HL-60 (cell line): Measurements from ENCODE around the gene SAG.

Experiments used
- POLR2AphosphoS5 ChIP-seq: IDR thresholded peaks from 2 replicates; pipeline ENCODE4 v1.6.1; 2012; ENCODE audit warnings: low read depth
- TF ChIP-seq, protein P1 (sequence below): IDR thresholded peaks from one replicate; pipeline ENCODE4 v1.5.1; 2011; ENCODE audit warnings: low read length, control low read depth, inconsistent platforms; ENCODE audit not compliant: insufficient read depth
- TF ChIP-seq, protein P2 (sequence below): IDR thresholded peaks from 2 replicates; pipeline ENCODE4 v1.6.1; 2012; ENCODE audit warnings: low read depth; ENCODE audit not compliant: insufficient replicate concordance

DNA sequence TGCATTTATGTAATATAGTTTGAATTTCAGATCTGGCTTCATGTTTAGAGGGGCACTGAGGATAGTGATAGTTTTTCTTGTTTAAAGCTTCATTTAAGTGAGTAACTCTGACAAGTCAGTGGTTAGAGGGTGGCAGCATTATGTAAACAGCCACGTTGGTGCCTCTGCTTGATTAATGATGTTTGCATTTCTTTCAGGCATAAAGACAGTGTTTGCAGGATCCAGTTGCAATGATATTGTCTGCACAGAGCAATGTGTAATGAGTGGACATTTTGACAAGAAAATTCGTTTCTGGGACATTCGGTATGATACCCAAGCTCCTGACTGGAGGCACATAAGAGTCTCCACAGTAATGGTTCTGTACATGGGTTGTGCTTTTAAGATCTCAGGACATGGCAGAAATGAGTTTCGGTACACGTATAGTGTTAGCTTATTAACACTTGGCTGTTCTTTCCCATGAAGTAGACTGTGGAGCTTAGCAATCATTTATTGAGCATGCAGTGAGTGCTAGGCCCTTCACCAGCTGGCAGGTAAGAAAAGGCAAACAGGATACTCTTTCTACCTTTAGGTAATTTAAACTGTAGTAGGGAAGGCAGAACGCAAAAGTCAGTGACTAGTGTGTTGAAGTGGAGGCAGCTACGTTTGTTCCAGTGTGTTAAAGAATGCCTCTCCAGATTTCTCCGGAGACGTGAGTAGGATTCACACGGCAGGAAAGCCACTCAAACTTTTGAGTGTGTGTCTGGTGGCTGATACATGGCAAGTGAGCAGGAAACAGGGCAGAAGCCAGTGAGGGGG is 17.4 kb upstream of the SAG start:
- TF ChIP-seq, protein P1, sequence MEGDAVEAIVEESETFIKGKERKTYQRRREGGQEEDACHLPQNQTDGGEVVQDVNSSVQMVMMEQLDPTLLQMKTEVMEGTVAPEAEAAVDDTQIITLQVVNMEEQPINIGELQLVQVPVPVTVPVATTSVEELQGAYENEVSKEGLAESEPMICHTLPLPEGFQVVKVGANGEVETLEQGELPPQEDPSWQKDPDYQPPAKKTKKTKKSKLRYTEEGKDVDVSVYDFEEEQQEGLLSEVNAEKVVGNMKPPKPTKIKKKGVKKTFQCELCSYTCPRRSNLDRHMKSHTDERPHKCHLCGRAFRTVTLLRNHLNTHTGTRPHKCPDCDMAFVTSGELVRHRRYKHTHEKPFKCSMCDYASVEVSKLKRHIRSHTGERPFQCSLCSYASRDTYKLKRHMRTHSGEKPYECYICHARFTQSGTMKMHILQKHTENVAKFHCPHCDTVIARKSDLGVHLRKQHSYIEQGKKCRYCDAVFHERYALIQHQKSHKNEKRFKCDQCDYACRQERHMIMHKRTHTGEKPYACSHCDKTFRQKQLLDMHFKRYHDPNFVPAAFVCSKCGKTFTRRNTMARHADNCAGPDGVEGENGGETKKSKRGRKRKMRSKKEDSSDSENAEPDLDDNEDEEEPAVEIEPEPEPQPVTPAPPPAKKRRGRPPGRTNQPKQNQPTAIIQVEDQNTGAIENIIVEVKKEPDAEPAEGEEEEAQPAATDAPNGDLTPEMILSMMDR = no peak
- TF ChIP-seq POLR2AphosphoS5 = no peak
- TF ChIP-seq, protein P2, sequence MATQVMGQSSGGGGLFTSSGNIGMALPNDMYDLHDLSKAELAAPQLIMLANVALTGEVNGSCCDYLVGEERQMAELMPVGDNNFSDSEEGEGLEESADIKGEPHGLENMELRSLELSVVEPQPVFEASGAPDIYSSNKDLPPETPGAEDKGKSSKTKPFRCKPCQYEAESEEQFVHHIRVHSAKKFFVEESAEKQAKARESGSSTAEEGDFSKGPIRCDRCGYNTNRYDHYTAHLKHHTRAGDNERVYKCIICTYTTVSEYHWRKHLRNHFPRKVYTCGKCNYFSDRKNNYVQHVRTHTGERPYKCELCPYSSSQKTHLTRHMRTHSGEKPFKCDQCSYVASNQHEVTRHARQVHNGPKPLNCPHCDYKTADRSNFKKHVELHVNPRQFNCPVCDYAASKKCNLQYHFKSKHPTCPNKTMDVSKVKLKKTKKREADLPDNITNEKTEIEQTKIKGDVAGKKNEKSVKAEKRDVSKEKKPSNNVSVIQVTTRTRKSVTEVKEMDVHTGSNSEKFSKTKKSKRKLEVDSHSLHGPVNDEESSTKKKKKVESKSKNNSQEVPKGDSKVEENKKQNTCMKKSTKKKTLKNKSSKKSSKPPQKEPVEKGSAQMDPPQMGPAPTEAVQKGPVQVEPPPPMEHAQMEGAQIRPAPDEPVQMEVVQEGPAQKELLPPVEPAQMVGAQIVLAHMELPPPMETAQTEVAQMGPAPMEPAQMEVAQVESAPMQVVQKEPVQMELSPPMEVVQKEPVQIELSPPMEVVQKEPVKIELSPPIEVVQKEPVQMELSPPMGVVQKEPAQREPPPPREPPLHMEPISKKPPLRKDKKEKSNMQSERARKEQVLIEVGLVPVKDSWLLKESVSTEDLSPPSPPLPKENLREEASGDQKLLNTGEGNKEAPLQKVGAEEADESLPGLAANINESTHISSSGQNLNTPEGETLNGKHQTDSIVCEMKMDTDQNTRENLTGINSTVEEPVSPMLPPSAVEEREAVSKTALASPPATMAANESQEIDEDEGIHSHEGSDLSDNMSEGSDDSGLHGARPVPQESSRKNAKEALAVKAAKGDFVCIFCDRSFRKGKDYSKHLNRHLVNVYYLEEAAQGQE = no peak
